Measurements from ENCODE around the gene MEGF11. TPM values are rescaled to one million over a fixed set of nuclear protein-coding genes. Genes with fewer than 3 reads are reported as not detected.
"Not testable (repeated sequence)": the region's sequence is repeated elsewhere in the genome, so short reads cannot be mapped to it uniquely, and the experiment has no call there.

Gene MEGF11
- polyA plus RNA-seq, 2 of the 4 experiments (the other 2 are of a cell fraction): 0.25 to 0.31 TPM

DNA sequence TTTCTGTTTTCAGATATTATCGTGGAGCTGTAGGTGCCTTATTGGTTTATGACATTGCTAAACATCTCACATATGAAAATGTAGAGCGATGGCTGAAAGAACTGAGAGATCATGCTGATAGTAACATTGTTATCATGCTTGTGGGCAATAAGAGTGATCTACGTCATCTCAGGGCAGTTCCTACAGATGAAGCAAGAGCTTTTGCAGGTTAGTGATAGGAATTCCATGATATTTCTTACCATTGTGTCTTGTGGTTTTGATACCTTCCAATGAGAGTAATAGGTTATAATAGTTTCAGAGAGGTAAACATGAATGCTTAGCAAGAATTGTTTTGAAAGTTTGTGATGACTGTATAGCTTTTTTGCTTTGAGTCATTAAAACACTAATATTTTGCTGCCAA is 375.8 kb downstream of the MEGF11 start:
- no peak for DNase-seq (ENCODE audit: low read depth in 1 of 2, low spot score in 1 of 2)
- FAIRE-seq: no peak
- POLR2A ChIA-PET: interaction anchor here (1.2 to 3.6 kb wide), 2 partner anchors 9 to 24 kb away, joined by 3 to 21 read pairs; partner anchors contain the start of gene RAB11A

DNA sequence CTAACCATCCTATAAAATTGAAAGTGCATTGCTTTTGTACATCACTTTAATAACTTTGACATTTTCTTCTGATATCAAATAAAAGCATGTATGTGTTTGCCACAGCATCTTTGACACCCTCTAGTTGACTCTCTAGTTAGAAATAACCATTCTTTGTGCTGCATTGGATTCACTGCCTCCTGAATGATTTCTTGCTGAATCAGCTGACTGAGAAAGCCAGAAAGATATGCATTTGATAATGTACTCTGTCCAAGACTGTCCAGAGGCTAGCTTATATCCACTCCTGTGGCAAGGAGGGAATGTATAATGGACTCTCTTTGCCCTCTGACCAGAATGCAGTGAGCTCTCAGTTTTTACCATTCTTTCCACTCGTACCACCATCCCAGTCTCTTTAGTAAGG is 378.1 kb downstream of the MEGF11 start:
- Histone ChIP-seq H3K9me3 (no peaks in the 10 kb centered on the region), H3K4me3 (no peak overlapping the region), H3K4me1 (peaks cover 21% of the 10 kb centered on the region), H3K27ac (no peak overlapping the region), H3K4me2 (no peak overlapping the region)
- TF ChIP-seq, protein P1, sequence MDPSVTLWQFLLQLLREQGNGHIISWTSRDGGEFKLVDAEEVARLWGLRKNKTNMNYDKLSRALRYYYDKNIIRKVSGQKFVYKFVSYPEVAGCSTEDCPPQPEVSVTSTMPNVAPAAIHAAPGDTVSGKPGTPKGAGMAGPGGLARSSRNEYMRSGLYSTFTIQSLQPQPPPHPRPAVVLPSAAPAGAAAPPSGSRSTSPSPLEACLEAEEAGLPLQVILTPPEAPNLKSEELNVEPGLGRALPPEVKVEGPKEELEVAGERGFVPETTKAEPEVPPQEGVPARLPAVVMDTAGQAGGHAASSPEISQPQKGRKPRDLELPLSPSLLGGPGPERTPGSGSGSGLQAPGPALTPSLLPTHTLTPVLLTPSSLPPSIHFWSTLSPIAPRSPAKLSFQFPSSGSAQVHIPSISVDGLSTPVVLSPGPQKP (IDR thresholded peaks at IDR 0.05; ENCODE audit: low read depth, low read length): no peak
- TF ChIP-seq ZFP36 (IDR thresholded peaks at IDR 0.05; ENCODE audit: borderline replicate concordance, partially characterized antibody) (no peak), EHMT2 (IDR thresholded peaks at IDR 0.05; ENCODE audit: low read depth) (no peak), ZNF302 (CRISPR knock-in tag; IDR thresholded peaks at IDR 0.05) (no peak), MAFK (IDR thresholded peaks at IDR 0.05; ENCODE audit: partially characterized antibody) (peak; percentile 78), HOXB13 (CRISPR knock-in tag; IDR thresholded peaks at IDR 0.05; ENCODE audit: low read depth) (no peak)
- TF ChIP-seq, protein P2, sequence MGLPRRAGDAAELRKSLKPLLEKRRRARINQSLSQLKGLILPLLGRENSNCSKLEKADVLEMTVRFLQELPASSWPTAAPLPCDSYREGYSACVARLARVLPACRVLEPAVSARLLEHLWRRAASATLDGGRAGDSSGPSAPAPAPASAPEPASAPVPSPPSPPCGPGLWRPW (IDR thresholded peaks at IDR 0.05): no peak
- no peak for FAIRE-seq
- DNase-seq (ENCODE audit: low read depth in 1 of 2, low spot score in 1 of 2): no peak
- WGBS (ENCODE audit: missing lambda C conversion rate): 95% methylated on average over 1 of the region's 1 CpG
- ChIA-PET POLR2A (interaction anchor here (1.1 kb wide), 1 partner anchor 264 kb away, joined by 3 read pairs; the partner anchor contains the start of gene INTS14), CTCF (interaction anchor here (0.9 to 1.3 kb wide), 4 partner anchors 12 to 53 kb away, joined by 3 to 6 read pairs (median 4); no protein-coding TSS in a partner anchor)
- ATAC-seq: no peak

More for the DNA sequence above, 375.8 kb downstream of the MEGF11 start:
- no peaks in the 10 kb centered on the region for H3K9me3 ChIP-seq
- H3K4me3 ChIP-seq: no peak overlapping the region
- ATAC-seq: no peak
- H3K4me1 ChIP-seq: peaks cover 3% of the 10 kb centered on the region; the same call in 1 of the 3 replicates
- no peak overlapping the region for H3K4me2 ChIP-seq
- CTCF ChIA-PET: interaction anchor here (1.2 to 3.4 kb wide), 4 partner anchors 9 to 559 kb away, joined by 4 to 20 read pairs (median 10); partner anchors contain the start of gene RAB11A
- no peak for TF ChIP-seq JUNB (IDR thresholded peaks at IDR 0.05)
- TF ChIP-seq, protein P3, sequence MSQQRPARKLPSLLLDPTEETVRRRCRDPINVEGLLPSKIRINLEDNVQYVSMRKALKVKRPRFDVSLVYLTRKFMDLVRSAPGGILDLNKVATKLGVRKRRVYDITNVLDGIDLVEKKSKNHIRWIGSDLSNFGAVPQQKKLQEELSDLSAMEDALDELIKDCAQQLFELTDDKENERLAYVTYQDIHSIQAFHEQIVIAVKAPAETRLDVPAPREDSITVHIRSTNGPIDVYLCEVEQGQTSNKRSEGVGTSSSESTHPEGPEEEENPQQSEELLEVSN (IDR thresholded peaks at IDR 0.05; ENCODE audit: borderline replicate concordance, low read depth): no peak
- TF ChIP-seq, protein P4, sequence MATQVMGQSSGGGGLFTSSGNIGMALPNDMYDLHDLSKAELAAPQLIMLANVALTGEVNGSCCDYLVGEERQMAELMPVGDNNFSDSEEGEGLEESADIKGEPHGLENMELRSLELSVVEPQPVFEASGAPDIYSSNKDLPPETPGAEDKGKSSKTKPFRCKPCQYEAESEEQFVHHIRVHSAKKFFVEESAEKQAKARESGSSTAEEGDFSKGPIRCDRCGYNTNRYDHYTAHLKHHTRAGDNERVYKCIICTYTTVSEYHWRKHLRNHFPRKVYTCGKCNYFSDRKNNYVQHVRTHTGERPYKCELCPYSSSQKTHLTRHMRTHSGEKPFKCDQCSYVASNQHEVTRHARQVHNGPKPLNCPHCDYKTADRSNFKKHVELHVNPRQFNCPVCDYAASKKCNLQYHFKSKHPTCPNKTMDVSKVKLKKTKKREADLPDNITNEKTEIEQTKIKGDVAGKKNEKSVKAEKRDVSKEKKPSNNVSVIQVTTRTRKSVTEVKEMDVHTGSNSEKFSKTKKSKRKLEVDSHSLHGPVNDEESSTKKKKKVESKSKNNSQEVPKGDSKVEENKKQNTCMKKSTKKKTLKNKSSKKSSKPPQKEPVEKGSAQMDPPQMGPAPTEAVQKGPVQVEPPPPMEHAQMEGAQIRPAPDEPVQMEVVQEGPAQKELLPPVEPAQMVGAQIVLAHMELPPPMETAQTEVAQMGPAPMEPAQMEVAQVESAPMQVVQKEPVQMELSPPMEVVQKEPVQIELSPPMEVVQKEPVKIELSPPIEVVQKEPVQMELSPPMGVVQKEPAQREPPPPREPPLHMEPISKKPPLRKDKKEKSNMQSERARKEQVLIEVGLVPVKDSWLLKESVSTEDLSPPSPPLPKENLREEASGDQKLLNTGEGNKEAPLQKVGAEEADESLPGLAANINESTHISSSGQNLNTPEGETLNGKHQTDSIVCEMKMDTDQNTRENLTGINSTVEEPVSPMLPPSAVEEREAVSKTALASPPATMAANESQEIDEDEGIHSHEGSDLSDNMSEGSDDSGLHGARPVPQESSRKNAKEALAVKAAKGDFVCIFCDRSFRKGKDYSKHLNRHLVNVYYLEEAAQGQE (IDR thresholded peaks at IDR 0.05): no peak
- no peak for TF ChIP-seq ZNF302 (CRISPR knock-in tag; IDR thresholded peaks at IDR 0.05)
- TF ChIP-seq ZSCAN20 (CRISPR knock-in tag; IDR thresholded peaks at IDR 0.05): no peak
- no peak for TF ChIP-seq RAD21 (conservative IDR thresholded peaks at IDR 0.05 in 1 of 2, IDR thresholded peaks at IDR 0.05 in 1 of 2)
- no peak for TF ChIP-seq MAZ (IDR thresholded peaks at IDR 0.05; ENCODE audit: borderline replicate concordance, low read depth, low read length)
- no peak for TF ChIP-seq PHF8 (IDR thresholded peaks at IDR 0.05; ENCODE audit: borderline replicate concordance, low read depth)
- H3K27ac ChIP-seq: no peak overlapping the region
- 92% methylated on average over 3 of the region's 3 CpGs for WGBS (ENCODE audit: missing lambda C conversion rate)

DNA sequence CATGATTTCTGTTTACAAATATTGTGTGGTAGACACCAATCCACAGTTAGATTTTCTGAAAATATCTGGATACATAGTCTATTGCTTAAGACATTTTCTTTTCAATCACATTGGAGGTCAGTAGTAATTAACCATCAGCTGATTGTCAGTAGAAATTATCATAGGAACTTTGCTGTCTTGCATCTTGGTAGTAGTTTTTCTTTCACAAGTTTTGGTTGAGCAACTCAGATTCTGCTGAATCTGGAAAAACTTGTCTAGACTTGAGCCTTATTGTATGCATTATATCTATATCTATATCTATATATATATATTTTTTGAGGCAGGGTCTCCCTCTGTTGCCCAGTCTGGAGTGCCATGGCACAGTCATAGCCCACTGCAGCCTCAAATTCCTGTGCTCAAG is 380.3 kb downstream of the MEGF11 start:
- no peak overlapping the region for H3K4me3 ChIP-seq
- ATAC-seq (no peak), FAIRE-seq (no peak), DNase-seq (ENCODE audit: low read depth in 1 of 2, low spot score in 1 of 2) (no peak)
- H3K9me3 ChIP-seq: no peaks in the 10 kb centered on the region
- TF ChIP-seq FOSB (CRISPR knock-in tag; IDR thresholded peaks at IDR 0.05) (no peak), CHD4 (IDR thresholded peaks at IDR 0.05; ENCODE audit: borderline replicate concordance) (no peak)
- TF ChIP-seq, protein P5, sequence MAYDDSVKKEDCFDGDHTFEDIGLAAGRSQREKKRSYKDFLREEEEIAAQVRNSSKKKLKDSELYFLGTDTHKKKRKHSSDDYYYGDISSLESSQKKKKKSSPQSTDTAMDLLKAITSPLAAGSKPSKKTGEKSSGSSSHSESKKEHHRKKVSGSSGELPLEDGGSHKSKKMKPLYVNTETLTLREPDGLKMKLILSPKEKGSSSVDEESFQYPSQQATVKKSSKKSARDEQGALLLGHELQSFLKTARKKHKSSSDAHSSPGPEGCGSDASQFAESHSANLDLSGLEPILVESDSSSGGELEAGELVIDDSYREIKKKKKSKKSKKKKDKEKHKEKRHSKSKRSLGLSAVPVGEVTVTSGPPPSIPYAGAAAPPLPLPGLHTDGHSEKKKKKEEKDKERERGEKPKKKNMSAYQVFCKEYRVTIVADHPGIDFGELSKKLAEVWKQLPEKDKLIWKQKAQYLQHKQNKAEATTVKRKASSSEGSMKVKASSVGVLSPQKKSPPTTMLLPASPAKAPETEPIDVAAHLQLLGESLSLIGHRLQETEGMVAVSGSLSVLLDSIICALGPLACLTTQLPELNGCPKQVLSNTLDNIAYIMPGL (CRISPR knock-in tag; IDR thresholded peaks at IDR 0.05; ENCODE audit: borderline replicate concordance): no peak
- ChIA-PET CTCF (interaction anchor here (0.6 to 1.4 kb wide), 2 partner anchors 26 to 334 kb away, joined by 3 to 5 read pairs; no protein-coding TSS in a partner anchor), POLR2A (no interaction called here)
- H3K4me2 ChIP-seq: no peak overlapping the region
- H3K27ac ChIP-seq: no peak overlapping the region
- peaks cover 26% of the 10 kb centered on the region for H3K4me1 ChIP-seq

DNA sequence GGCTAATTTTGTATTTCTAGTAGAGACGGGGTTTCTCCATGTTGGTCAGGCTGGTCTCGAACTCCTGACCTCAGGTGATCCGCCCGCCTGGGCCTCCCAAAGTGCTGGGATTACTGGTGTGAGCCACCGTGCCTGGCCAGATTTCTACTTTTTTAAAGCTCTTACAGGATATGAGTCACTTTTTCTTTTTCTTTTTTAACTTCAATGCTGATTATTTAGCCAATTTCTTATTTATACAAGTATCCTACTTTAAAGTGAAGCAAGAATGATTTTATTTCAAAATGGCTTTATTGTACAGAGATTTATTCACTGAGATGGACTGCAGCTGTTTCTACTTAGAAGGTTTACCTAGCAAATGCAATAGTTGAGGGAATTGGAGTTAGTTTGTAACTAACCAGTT is 381.0 kb downstream of the MEGF11 start:
- Histone ChIP-seq H3K4me2 (peak overlapping the region; percentile 89; the same call in 1 of the 3 replicates), H3K4me1 (peaks cover 26% of the 10 kb centered on the region)
- not testable (repeated sequence) for H3K9me3 ChIP-seq; FAIRE-seq; H3K4me3 ChIP-seq; H3K27ac ChIP-seq; ATAC-seq; DNase-seq (ENCODE audit: low read depth in 1 of 2, low spot score in 1 of 2)
- ChIA-PET CTCF (interaction anchor here (1.1 kb wide), 1 partner anchor 415 kb away, joined by 4 read pairs; no protein-coding TSS in a partner anchor), POLR2A (interaction anchor here (0.7 kb wide), 1 partner anchor 568 kb away, joined by 5 read pairs; the partner anchor contains the start of gene RNU5B-1)
- WGBS (ENCODE audit: missing lambda C conversion rate): 88% methylated on average over 5 of the region's 5 CpGs

DNA sequence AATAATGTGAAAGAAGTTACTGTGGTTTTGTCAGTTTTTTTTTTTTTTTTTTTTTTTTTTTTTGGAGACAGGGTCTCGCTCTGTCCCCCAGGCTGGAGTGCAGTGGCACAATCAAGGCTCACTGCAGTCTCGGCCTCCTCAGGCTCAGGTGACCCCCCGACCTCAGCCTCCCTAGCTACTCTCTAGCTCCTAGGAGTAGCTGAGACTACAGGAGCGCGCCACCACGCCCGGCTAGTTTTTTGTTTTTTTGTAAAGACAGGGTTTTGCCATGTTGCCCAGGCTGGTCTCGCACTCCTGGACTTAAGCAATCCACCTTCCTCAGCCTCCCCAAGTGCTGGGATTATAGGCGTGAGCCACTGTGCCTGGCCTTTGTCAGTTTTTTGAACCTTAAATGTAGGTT is 381.7 kb downstream of the MEGF11 start:
- CTCF ChIA-PET: interaction anchor here (1.0 to 1.1 kb wide), 2 partner anchors 47 to 416 kb away, joined by 3 to 4 read pairs; no protein-coding TSS in a partner anchor
- FAIRE-seq; POLR2A ChIA-PET; H3K4me3 ChIP-seq; ATAC-seq; DNase-seq (ENCODE audit: low read depth in 1 of 2, low spot score in 1 of 2); H3K9me3 ChIP-seq: not testable (repeated sequence)
- Histone ChIP-seq H3K4me1 (peaks cover 26% of the 10 kb centered on the region), H3K27ac (peak overlapping the region in 1 of 2 experiments; percentile 24; a peak in 1 of 6 replicates), H3K4me2 (peak overlapping the region; percentile 89)
- WGBS (ENCODE audit: missing lambda C conversion rate): 89% methylated on average over 9 of the region's 9 CpGs
